VCaP (cell line): ENCODE data around the gene HSPD1.

Experiments
- H3K27ac ChIP-seq: fragments of 450-650 bp; 2 replicates; pipeline ENCODE4 v1.5.1; 2017
- CTCF ChIP-seq: fragments of 450-650 bp; conservative IDR thresholded peaks from 2 replicates; pipeline ENCODE4 v1.5.1; 2017; ENCODE audit warnings: mild to moderate bottlenecking, moderate library complexity

Gene HSPD1

GRCh38 chr2:197499594-197500502 is at the start of gene HSPD1, which contains the start of gene HSPE1:
HSPD1 (minus strand) TSS chr2:197499840; CDS start chr2:197498848, 992 bp downstream.
HSPE1 (plus strand) TSS chr2:197500379; CDS start chr2:197500437, 58 bp downstream.
- no peak for TF ChIP-seq CTCF
- peak within 1 kb of the TSS; percentile 95 for H3K27ac ChIP-seq

GRCh38 chr2:197548582-197548981 is 48.9 kb upstream of the HSPD1 start:
- TF ChIP-seq CTCF: no peak
- H3K27ac ChIP-seq: no peak overlapping the region

- no peak overlapping the region for H3K27ac ChIP-seq
- no peak for TF ChIP-seq CTCF
Measured at GRCh38 chr2:197547163-197547900, 47.7 kb upstream of the HSPD1 start.

GRCh38 chr2:197543206-197543605 is 43.6 kb upstream of the HSPD1 start:
- TF ChIP-seq CTCF: no peak
- H3K27ac ChIP-seq: no peak overlapping the region

- no peak for TF ChIP-seq CTCF
- no peak overlapping the region for H3K27ac ChIP-seq
Measured at GRCh38 chr2:197539734-197540133, 40.1 kb upstream of the HSPD1 start.

- H3K27ac ChIP-seq: no peak overlapping the region
- no peak for TF ChIP-seq CTCF
Measured at GRCh38 chr2:197538412-197538811, 38.8 kb upstream of the HSPD1 start.

- H3K27ac ChIP-seq: peak overlapping the region; percentile 98
- TF ChIP-seq CTCF: no peak
Measured at GRCh38 chr2:197517150-197517549, 17.5 kb upstream of the HSPD1 start.
